ENCODE data around the gene GMPPA.

The GMPPA gene

DNA sequence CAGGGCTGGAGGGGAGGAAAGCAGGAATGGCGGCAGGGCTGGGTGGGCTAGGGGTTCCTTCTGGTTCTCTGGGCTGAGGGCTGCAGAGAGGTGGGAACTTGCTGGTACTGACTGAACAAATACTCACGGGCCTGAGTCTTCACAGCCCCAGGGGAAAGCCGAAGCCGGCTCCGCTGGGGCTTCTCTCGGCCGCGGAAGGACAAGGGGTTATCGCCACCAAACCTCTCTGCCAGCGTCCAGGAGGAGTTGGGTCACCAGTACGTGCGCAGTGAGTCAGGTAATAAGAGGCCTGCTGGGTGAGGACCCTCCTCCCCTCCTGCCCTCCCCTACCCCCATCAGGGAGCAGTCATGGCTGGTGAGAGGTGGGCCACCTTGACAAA lies 13.5 kb upstream of the GMPPA start:
- DNase-seq (ENCODE audit: low read depth, low spot score): no peak

DNA sequence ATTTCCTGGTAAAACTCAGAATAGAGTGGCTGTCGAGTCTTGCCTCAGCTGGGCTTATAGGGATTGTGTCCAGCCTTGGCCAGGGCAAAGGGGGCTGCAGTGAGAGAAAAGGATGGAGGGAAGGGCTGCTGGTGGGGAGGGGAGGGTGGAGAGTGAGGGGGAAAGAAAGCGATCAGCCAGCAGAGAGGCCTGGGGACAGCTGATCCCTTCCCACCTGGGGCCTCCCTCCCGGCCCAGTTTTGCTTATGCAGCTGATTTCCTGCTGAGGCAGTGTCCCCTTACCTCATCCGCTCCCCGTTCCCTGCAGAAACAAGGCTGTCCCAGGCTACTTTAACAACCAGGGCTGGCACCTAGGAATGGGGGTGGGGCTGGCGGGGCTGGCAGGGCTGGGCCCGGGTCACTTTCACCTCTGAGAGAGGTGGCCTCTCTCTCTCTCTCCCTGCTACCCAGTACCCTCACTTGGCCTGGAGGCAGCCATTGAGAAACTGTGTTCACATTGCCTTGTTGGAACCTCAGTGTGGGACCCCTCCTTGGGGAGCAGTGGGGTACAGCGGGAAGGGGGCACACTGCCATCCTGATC lies 12.2 kb upstream of the GMPPA start:
- no peak for DNase-seq (ENCODE audit: low read depth, low spot score)

DNA sequence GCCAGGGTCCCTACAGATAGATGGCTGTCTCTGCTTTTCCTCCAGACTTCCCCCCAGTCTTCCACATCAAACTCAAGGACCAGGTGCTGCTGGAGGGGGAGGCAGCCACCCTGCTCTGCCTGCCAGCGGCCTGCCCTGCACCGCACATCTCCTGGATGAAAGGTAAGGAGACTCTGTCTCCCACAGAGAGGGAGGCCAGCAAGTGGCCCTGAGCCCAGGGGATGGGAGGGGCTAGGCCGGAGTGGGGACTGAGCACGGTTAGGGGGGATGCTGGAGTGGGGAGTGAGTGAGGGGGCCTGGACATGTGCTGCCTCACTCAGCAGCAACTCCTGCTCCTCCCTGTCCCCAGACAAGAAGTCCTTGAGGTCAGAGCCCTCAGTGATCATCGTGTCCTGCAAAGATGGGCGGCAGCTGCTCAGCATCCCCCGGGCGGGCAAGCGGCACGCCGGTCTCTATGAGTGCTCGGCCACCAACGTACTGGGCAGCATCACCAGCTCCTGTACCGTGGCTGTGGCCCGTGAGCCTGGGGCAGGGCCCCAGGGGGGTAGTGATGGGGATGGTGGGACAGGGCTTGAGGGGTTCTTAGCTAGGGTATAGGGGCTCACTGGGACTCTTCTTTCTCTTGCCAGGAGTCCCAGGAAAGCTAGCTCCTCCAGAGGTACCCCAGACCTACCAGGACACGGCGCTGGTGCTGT lies 10.4 kb upstream of the GMPPA start:
- DNase-seq (ENCODE audit: low read depth, low spot score): no peak

DNA sequence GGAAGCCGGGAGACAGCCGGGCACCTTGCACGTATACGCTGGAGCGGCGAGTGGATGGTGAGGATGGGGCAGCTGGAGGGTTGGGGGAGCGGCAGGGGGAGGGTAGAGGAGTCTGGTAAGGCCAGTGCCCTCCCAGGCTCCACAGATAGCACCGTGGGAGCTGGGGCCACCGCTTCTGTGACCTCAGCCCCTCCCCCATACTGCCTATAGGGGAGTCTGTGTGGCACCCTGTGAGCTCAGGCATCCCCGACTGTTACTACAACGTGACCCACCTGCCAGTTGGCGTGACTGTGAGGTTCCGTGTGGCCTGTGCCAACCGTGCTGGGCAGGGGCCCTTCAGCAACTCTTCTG lies 9.9 kb upstream of the GMPPA start:
- no peak for DNase-seq (ENCODE audit: low read depth, low spot score)

- DNase-seq (ENCODE audit: low read depth, low spot score): no peak
Observed at GRCh38 chr2:219489315-219489714, 9.4 kb upstream of the GMPPA start.

GRCh38 chr2:219490186-219490585 lies 8.5 kb upstream of the GMPPA start:
- no peak for DNase-seq (ENCODE audit: low read depth, low spot score)

DNA sequence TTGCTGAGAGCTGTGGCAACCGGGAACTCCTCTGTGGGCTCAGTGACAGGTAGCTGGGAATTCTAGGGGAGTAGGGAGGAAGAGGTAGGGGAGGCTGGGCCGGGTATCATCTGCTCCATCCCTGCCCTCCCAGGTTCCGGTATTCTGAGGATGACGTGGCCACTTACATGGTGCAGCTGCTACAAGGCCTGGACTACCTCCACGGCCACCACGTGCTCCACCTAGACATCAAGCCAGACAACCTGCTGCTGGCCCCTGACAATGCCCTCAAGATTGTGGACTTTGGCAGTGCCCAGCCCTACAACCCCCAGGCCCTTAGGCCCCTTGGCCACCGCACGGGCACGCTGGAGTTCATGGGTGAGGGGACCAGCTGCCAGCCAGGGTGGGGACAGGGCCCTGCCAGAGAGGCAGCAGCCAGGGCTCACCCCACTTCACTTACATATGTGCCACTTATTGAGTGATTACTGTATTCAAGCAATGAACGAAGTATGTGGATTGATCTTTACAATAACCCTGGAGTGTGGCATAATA lies 8.0 kb upstream of the GMPPA start:
- no peak for DNase-seq (ENCODE audit: low read depth, low spot score)

DNA sequence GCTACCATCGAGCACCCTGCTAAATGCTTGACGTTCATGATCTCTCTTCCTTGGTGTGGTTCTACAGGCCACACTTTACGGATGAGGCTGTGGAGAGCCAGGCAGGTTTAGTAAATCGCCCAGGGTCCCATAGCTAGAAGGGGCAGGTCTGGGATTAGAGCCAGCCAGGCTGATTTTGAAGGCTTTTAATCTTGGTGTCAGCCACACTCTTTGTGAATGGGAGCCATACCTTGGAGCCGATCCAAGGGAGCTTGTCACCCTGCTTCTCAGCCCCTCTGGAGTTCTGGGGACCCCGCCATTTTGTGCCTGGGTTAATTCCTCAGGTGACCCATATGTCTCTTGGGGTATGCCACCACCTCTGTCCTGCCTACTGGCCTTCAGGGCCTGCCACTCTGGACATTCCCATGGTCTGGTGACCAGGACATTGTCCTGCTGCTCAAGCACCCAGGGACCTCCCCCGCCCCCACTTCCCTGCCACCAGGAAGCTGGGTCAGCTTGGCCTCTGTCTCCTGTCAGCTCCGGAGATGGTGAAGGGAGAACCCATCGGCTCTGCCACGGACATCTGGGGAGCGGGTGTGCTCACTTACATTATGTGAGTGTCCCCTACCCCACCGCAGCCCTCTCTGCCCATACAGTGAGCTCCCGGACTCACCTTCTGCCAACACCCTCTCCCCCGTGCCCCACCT lies 7.3 kb upstream of the GMPPA start:
- DNase-seq (ENCODE audit: low read depth, low spot score): no peak

DNA sequence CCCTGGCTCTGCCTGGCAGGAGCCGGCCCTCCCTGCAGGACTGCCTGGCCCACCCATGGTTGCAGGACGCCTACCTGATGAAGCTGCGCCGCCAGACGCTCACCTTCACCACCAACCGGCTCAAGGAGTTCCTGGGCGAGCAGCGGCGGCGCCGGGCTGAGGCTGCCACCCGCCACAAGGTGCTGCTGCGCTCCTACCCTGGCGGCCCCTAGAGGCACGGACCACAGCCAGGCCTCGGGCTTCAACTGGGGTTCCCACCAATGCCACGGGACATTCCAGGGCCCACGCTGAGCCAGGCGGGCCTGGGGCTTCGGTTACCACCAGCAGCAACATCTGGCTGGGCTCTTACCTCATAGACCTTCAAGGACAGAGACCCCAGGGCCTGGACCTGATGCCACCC lies 6.1 kb upstream of the GMPPA start:
- DNase-seq (ENCODE audit: low read depth, low spot score): peak; percentile 74

DNA sequence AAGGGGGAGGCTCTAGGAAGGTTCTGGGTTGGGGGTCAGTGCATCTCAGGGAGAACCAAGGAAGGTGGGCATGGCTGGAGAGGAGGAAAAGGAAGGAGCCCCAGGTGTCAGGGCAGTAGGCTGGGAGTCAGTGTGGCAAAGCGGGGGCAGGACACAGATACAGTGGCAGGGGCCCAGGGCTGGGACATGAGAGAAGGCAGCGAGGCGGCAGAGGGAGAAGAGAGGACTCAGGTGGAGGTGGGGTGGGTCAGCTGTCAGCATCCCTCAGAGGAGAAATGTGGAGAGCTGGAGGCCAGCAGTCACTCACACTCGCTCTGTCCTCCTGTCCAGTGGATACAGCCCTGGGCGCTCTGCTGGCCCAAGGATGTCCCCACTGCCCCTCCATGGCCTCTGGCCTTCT lies 5.6 kb upstream of the GMPPA start:
- DNase-seq (ENCODE audit: low read depth, low spot score): no peak

DNA sequence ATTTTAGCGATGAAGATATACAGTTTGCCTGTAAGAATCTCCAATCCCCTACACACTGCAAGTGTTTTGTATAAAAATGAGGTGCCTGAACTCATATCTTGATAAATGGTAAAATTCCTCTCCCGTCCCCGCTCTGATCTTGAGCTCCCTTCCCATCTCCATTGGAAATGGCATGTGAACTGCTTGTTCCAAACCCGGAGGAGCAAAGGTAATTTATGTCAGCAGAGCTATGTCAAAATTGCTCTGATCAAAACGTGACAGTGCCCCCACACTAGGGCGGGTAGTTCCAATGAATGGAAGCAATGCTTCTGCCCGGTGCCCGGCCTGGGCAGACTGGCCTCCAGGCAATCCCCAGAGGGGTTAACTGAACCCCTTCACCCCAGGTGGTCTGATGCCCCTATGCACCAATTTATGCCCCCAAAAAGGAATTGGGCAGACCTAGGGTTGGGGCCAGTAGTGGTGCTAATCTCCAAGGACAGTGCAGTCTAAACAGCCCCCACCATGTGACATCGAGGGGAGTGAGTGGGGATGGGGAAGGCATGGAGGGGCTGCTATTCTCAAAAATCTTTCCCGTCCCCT lies 3.6 kb upstream of the GMPPA start:
- no peak for DNase-seq (ENCODE audit: low read depth, low spot score)

DNA sequence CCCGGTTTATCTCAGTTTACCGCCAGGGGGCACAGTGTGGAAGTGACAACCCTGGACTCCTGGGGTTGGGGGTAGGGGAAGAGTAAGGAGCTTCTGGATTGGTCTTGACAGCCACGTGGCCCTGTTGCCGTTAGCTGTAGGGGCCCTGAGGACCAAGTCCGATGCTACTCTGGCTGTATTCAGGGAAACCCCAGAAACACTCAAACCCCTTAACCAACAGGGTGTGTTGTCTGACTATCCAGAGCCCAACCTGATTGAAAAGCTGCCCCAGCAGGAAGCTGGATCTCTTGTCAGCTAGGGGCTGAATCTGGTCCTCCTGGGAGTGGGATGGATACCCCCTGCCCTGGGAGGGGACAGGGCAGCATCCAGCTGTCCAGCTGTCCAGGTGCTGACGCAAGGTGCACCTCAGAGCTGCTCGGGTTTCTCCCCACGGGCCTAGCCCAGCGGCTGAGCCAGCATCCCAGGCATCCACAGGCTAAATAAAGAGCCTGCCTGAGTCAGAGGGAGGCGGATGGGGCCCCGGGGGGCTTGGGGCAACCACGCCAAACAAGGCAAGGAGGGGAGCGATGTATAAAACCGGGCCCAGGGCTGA lies 3.1 kb upstream of the GMPPA start:
- DNase-seq (ENCODE audit: low read depth, low spot score): peak; percentile 81

- DNase-seq (ENCODE audit: low read depth, low spot score): no peak
Observed at GRCh38 chr2:219496247-219496824, 2.4 kb upstream of the GMPPA start.

- DNase-seq (ENCODE audit: low read depth, low spot score): peak; percentile 52
Observed at GRCh38 chr2:219496825-219497494, 1.7 kb upstream of the GMPPA start.

DNA sequence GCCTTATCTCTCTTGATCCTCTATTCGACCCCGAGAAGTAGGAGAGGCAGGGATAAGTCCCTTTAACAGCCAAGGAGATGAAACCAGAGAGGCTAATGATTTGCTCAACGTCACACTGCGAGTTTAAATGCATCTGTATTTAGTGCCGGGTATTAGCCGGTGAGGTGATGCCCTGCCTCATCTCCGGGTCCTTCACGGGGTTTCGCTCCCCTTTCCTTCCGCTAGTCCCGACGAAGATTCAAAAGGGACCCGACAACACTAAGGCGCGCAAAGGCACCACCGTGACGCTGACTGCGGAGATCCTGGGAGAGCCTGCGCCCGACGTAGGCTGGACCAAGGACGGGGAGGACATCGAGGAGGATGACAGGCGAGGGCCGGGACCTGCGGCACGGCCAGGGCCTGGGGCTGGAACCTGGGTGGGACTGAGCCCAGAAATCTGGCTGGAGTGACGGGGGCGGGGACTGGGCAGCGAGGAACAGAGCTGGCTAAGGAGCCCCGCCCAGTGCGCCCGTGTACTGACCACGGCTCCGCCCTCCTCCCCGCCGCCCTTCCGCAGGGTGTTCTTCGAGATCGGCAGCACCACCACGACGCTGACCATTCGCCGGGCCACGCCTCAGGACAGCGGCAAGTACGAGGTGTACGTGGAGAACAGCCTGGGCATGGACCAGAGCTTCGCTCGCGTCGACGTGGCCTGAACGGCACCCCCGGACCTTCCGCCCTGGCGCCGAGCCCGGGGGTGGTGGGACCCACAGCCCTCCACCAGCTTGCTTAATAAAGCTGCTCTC lies 1.0 kb upstream of the GMPPA start:
- DNase-seq (ENCODE audit: low read depth, low spot score): peak; percentile 64

DNA sequence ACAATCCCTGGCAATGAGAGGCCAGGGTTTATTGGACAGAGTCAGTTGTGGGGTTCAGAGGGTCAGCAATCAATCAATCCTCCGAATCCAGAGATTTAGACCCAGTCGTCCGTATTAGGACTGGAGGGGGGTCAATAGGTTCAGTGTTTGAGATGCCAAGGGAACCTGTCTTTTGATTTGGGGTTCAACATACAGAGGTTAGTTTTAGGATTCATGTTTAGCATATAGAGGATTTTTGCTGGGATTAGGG lies 292 bp downstream of the GMPPA start:
- no peak for DNase-seq (ENCODE audit: low read depth, low spot score)

GRCh38 chr2:219499555-219499954 lies 864 bp downstream of the GMPPA start:
- DNase-seq (ENCODE audit: low read depth, low spot score): no peak

GRCh38 chr2:219500135-219500534 lies 1.4 kb downstream of the GMPPA start:
- DNase-seq (ENCODE audit: low read depth, low spot score): no peak

- no peak for DNase-seq (ENCODE audit: low read depth, low spot score)
Observed at GRCh38 chr2:219501849-219502248, 3.2 kb downstream of the GMPPA start.

DNA sequence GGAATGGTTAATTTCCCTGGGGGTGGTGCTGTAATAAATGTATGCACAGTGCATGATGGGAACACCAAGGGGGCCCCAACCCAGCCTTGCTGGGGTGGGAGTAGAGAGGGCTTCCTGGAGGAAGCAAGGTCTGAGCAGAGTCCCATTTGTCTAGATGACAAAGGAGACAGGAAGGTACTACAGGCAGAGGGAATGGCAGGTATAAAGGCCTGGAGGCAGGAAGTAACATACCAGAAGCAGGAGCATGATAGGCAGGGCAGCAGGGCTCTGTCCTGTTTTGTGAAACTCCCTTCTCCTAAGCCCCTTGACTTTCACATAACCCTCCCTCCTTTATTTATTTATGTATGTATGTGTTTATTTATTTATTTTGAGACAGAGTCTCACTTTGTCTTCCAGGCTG lies 3.9 kb downstream of the GMPPA start:
- no peak for DNase-seq (ENCODE audit: low read depth, low spot score)

- DNase-seq (ENCODE audit: low read depth, low spot score): no peak
Observed at GRCh38 chr2:219505585-219505984, 6.9 kb downstream of the GMPPA start.
